Stomach smooth muscle (tissue), 2 donors: ENCODE results near the gene TMEFF1.

Source experiments
- H3K27ac ChIP-seq: one replicate; pipeline ENCODE4 v1.7.0; 2013; ENCODE audit warnings: mild to moderate bottlenecking, low read length, inconsistent platforms
- H3K27me3 ChIP-seq, 2 donors: one replicate each; pipeline ENCODE4 v1.7.0; 2013; ENCODE audit warnings: low read length in 2 of 2; ENCODE audit not compliant: insufficient read depth in 2 of 2, control insufficient read depth in 1 of 2
- H3K36me3 ChIP-seq, 2 donors: one replicate each; pipeline ENCODE4 v1.7.0; 2013; ENCODE audit warnings: low read length in 2 of 2; ENCODE audit not compliant: control insufficient read depth in 2 of 2, insufficient read depth in 2 of 2
- H3K4me1 ChIP-seq: one replicate; pipeline ENCODE4 v1.7.0; 2013; ENCODE audit warnings: low read length; ENCODE audit not compliant: control insufficient read depth, insufficient read depth
- H3K4me3 ChIP-seq, 2 donors: one replicate each; pipeline ENCODE4 v1.7.0; 2013; ENCODE audit warnings: low read length in 2 of 2
- H3K9ac ChIP-seq, 2 donors: one replicate each; pipeline ENCODE4 v1.7.0; 2013; ENCODE audit warnings: low read length in 2 of 2, mild to moderate bottlenecking in 1 of 2
- H3K9me3 ChIP-seq, 2 donors: one replicate each; pipeline ENCODE4 v1.7.0; 2013; ENCODE audit warnings: low read length in 2 of 2; ENCODE audit not compliant: control insufficient read depth in 2 of 2
- donor health status: healthy.
- donor health status: Pancreatic carcinoma.

TMEFF1 gene, protein sequence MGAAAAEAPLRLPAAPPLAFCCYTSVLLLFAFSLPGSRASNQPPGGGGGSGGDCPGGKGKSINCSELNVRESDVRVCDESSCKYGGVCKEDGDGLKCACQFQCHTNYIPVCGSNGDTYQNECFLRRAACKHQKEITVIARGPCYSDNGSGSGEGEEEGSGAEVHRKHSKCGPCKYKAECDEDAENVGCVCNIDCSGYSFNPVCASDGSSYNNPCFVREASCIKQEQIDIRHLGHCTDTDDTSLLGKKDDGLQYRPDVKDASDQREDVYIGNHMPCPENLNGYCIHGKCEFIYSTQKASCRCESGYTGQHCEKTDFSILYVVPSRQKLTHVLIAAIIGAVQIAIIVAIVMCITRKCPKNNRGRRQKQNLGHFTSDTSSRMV

DNA sequence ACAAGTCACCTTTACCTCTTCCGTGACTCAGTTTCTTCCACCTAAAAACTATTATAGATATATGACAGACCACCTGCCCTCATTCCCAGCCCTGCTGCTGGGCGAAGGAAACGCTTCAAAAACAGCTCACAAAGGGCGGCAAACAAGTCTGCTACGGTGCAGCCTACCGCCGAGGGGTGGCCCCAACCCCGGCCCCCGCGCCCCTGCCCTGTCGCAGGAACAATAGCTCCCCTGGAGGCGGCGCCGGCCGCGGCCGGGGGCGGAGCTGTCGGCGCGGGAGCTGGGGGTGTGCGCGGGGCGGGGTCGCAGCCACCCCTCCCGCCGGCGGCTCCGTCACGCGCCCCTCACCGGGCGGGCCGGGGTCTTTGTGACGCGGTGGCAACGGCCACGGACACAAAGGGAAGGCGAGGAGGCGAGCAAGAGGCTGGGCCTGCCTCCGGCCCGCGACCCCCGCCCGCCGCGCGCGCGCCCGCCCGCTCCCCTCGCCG lies at the start of gene TMEFF1:
TMEFF1 (plus strand) TSS at position 362 of the 488 bp plus-strand sequence. CDS start 396 bp downstream, outside the sequence.
- no peak within 1 kb of the TSS for H3K27ac ChIP-seq
- H3K4me1 ChIP-seq, result peaks cover 10% of the 10 kb centered on the region
- H3K9me3 ChIP-seq, result no peaks in the 10 kb centered on the region
- H3K27me3 ChIP-seq, result peaks cover 8% of the 10 kb centered on the region in 2 donors
- H3K4me3 ChIP-seq, result peak within 1 kb of the TSS; percentile 43 to 73
- H3K9ac ChIP-seq, result no peak within 1 kb of the TSS
- H3K36me3 ChIP-seq, result no peaks in the 10 kb centered on the region

DNA sequence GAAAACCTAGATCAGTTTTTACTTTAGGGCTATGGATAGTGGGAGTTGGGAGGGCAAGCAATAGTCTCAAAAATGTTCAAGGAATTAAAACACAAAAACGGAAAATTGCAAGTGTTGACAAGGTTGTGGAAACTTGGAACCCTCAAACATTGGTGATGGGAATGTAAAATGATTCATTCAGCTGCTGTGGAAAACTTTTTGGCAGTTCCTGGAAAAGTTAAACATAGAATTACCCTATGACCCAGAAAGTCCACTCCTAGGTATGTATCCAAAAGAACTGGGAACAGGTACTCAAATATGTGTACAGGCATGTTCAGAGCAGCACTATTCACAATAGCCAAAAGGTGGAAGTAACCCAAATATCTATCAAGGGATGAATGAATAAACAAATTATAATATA lies 47.2 kb upstream of the TMEFF1 start:
- H3K4me3 ChIP-seq, result no peak overlapping the region
- peaks cover 17% of the 10 kb centered on the region for H3K4me1 ChIP-seq
- H3K27me3 ChIP-seq, result peaks cover 0 to 2% of the 10 kb centered on the region in 2 donors
- no peak overlapping the region for H3K27ac ChIP-seq
- H3K9ac ChIP-seq, result peak overlapping the region in 1 of 2 donors; percentile 81
- no peaks in the 10 kb centered on the region for H3K9me3 ChIP-seq
- H3K36me3 ChIP-seq, result no peaks in the 10 kb centered on the region

DNA sequence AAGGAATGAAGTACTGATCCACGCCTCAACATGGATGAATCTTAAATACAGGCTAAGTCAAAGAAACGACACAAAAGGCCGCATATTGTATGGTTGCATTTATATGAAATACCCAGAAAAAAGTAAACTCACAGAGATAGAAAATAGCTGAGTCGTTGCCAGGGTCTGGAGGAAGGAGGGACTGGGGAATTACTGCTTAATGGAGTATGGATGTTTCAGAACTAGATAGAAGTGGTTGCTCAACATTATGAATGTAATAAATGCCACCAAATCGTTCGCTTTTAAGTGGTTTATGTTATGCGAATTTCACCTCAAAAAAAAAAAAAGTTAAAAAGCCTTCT lies 46.8 kb upstream of the TMEFF1 start:
- Histone ChIP-seq H3K36me3 (no peaks in the 10 kb centered on the region), H3K27me3 (peaks cover 0 to 2% of the 10 kb centered on the region in 2 donors), H3K27ac (peak overlapping the region; percentile 82), H3K9ac (peak overlapping the region; percentile 80 to 81), H3K4me1 (peaks cover 17% of the 10 kb centered on the region), H3K4me3 (peak overlapping the region; percentile 64 to 82), H3K9me3 (no peaks in the 10 kb centered on the region)

DNA sequence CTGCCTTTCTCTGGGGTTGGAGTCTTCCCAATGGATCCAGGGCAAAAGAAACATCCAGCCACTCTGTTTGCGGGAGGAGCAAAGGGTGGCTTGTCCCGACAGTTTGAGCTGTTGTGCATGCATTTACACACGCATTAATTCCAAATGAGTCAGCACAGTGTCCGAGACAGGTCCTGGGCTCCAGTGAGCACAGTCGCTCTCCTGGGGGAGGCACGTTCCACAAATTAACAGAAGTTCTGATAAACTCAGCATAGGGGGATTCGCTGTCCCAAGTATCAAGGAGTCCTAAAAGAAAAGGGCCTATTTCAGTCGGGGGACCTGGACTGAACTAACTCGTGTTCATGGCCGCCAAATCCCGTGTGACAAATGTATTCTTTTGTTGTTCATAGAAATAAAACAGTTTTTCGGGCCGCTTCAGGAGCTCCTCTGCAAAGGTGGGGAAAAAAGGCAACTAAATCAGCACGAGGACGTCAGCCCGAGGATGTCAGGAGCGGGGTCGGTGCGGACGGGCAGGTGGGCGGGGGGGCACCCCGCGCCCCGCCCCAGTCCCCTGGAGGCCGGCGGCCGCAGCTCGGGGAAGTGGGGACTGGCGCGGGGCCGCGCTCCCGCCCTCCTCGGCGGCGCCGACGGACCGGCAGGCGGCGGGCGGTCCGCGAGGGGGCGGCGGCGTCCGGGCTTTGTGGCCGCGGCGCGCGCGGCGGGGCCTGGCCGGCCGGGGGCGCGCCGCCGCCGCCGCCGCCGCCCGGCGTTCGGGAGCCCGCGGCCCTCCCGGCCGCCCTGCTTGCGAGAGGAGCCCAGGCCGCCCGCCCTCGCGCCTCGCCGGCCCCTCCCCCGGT lies 46.2 kb upstream of the TMEFF1 start, which contains the start of gene MSANTD3:
MSANTD3 (plus strand) TSS at position 614 of the 836 bp plus-strand sequence. CDS start 14,796 bp downstream, outside the sequence.
- no peaks in the 10 kb centered on the region for H3K9me3 ChIP-seq
- peaks cover 17% of the 10 kb centered on the region for H3K4me1 ChIP-seq
- peak within 1 kb of the TSS; percentile 69 to 82 for H3K4me3 ChIP-seq
- H3K9ac ChIP-seq, result peak within 1 kb of the TSS; percentile 80 to 93
- H3K27me3 ChIP-seq, result peaks cover 0 to under 1% of the 10 kb centered on the region in 2 donors
- peak within 1 kb of the TSS; percentile 82 for H3K27ac ChIP-seq
- H3K36me3 ChIP-seq, result no peaks in the 10 kb centered on the region

DNA sequence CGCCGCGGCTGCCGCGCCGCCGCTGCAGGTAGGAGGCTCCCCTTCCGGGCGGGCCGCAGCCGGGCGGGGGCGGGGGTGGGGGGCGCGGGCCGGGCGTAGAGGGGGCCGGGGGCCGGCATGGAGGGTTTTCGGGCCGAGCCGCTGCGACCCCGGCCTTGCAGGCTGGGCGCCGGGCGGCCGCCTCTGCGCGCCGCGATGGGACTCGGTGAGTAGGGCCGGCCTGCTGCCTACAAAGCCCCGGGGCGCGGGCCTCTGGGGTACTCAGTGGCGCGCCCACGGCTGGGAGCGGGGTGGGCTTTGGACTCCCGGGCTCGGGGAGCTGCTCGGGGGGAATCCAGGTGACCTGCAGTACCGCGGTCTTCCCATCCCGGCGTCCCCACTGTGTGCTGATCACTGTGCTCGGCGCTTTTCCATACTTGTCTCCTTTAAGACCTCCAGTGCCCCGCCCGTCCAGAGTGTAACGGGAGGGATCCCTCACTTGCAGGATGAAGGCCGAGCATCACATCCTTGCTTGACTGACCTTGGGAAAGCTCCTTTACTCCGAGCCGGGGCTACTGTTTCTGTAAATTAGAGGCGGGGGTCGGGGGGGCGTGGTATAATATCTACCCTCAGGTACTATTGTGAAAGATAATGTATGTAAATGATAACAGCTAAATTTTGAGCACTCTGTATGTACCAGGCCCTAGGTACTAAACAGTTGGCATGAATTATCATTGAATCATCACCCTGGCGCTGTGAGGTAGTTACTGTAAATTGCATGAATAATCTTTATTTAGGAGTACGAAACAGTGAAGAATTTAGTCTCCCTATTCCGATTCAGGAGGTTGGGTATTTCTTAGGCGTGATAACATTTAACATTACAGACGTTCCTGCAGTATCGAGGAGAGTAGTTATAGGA lies 45.3 kb upstream of the TMEFF1 start:
- peak overlapping the region; percentile 80 to 93 for H3K9ac ChIP-seq
- no peaks in the 10 kb centered on the region for H3K27me3 ChIP-seq
- no peaks in the 10 kb centered on the region for H3K36me3 ChIP-seq
- no peaks in the 10 kb centered on the region for H3K9me3 ChIP-seq
- H3K4me1 ChIP-seq, result peaks cover 17% of the 10 kb centered on the region
- H3K4me3 ChIP-seq, result peak overlapping the region; percentile 69 to 78
- peak overlapping the region; percentile 60 for H3K27ac ChIP-seq

DNA sequence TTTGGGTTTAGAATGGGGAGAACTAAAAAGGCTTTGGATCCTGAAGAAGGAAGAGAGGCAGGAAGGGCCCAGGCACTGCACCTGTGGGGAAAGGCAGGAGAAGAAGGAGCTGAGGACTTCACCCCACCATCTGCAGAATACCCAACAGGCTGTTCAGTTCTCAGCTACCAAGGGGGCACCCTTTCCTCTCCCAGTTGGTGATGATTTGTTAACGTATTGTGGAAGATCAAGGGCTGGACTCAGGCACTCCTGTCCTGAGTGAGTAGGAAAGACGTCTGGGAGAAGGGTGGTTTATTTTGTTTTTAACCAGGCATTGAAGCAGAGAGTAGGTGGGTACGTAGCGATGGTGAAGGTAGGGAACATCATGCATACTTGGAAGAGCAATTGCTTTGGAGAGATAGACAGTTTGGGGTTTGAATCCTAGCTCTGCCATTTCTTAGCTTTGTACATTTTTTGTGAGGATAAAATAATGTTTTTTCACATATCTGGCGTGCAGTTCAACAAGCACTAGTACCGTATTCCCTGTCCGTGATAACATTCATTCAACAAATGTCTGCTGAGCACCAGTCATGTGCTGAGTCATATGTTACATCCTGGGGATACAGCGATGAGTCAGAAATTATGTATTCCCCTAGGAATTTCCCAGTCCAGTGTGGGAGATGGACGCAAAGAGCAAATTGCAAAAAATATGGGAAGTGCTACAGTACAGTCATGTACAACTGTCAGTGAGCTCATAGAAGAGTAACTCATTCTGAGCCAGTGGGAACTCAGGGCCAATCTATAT lies 43.9 kb upstream of the TMEFF1 start:
- H3K4me3 ChIP-seq, result peak overlapping the region; percentile 5 to 47
- H3K27me3 ChIP-seq, result no peaks in the 10 kb centered on the region
- H3K4me1 ChIP-seq, result peaks cover 17% of the 10 kb centered on the region
- peak overlapping the region in 1 of 2 donors; percentile 93 for H3K9ac ChIP-seq
- H3K9me3 ChIP-seq, result no peaks in the 10 kb centered on the region
- H3K27ac ChIP-seq, result peak overlapping the region; percentile 58
- no peaks in the 10 kb centered on the region for H3K36me3 ChIP-seq

DNA sequence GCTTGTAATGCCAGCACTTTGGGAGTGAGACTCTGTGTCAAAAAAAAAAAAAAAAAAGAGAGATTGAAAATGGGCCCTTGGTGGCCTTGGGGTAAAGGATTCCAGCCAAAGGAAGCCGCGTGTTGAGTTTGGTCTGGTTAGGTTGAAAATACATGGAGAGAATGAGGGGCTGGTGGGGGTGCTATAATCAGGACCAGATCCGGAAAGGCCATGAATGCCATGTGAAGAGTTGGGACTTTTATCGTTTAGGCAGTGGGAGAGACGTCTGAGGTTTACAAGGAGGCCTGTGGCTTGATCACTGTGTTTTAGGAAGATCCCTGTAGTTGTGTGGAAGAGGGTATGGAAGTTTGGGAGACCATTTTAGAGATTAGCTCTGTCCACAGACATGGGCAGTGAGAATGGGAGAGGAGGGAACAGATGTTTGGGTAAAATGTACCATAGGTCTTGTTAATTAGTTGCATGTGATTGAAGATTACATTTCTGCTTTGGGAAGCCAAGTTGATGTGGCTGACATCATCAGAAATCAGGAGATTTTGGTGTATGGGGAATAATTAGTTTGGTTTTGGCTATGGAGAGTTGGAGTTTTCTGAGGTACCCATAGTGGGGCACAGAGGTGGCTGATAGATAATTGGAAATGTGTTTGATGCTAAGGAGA lies 42.5 kb upstream of the TMEFF1 start:
- Histone ChIP-seq H3K9ac (no peak overlapping the region), H3K36me3 (no peaks in the 10 kb centered on the region), H3K4me3 (no peak overlapping the region), H3K27me3 (no peaks in the 10 kb centered on the region), H3K4me1 (peaks cover 17% of the 10 kb centered on the region), H3K9me3 (no peaks in the 10 kb centered on the region), H3K27ac (no peak overlapping the region)

DNA sequence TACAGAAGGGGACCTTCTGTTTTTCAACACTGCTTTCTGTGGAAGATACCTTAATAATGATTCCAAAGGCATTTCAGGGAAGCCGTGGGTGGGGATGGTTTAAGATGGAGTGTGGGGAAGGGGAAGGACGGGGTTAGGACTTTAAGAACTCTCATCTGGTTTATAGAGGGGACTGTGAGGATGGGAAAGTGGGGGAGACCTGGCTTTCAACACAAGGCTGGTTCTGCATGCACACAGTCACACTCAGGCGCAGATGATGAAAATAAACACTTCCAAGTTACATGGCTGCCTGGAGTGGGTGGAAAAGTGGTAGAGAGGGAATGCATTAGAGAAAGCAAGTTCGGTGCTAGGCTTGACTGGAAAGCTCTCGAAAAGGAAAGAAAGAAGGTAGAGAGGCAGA lies 41.1 kb upstream of the TMEFF1 start:
- Histone ChIP-seq H3K27ac (no peak overlapping the region), H3K9ac (no peak overlapping the region), H3K4me1 (peaks cover 20% of the 10 kb centered on the region), H3K27me3 (no peaks in the 10 kb centered on the region), H3K4me3 (no peak overlapping the region), H3K36me3 (no peaks in the 10 kb centered on the region), H3K9me3 (no peaks in the 10 kb centered on the region)

DNA sequence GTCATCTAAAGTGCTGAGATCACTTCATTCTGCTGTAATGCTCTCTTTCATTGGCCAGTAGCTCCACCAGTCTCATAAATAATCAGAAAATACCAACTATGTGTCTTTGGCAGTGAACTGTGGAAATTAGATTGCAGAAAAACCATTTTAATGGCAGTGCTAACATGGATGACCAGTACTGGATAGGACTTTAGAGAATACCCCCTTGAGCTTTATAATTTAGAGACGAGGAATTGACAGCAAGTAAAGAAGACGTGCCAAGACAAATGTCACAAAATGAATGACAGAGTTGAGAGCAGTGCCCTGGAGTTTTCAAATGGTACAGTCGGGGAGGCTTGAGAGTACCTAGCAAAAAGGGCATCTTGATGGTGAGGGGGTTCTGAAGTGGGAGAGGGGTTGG lies 40.2 kb upstream of the TMEFF1 start:
- no peak overlapping the region for H3K9ac ChIP-seq
- no peak overlapping the region for H3K4me3 ChIP-seq
- no peak overlapping the region for H3K27ac ChIP-seq
- H3K9me3 ChIP-seq, result no peaks in the 10 kb centered on the region
- H3K36me3 ChIP-seq, result no peaks in the 10 kb centered on the region
- H3K4me1 ChIP-seq, result peaks cover 19% of the 10 kb centered on the region
- H3K27me3 ChIP-seq, result no peaks in the 10 kb centered on the region
